ELF-1 (cell line): ENCODE data around the gene TSKU.
"Not testable (repeated sequence)": the region's sequence is repeated elsewhere in the genome, so short reads cannot be mapped to it uniquely, and the experiment has no call there.

Source experiments
- DNase-seq: peaks from one replicate; pipeline ENCODE4 v3.0.0-alpha.2; 2016; ENCODE audit warnings: low read depth, low spot score

The TSKU gene

DNA sequence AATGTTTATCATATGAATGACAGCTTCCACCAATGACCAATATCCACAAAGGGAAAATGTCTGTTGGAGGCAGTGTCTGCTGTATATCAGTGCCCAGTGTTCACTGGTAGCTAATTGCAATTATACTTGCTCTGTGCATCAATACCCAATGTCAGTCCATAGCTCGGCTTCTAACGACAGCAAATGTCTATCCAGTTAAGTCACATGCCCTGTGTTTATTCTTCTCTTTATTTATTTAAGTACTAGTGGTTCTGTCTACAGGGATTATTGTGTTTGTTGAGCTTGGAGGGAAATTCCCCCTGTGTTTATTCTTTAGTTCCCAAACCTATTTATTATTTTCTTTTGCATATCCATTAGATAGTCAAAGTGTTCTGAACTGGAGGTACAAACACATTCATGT is 18.6 kb downstream of the TSKU start:
- DNase-seq: no peak

DNA sequence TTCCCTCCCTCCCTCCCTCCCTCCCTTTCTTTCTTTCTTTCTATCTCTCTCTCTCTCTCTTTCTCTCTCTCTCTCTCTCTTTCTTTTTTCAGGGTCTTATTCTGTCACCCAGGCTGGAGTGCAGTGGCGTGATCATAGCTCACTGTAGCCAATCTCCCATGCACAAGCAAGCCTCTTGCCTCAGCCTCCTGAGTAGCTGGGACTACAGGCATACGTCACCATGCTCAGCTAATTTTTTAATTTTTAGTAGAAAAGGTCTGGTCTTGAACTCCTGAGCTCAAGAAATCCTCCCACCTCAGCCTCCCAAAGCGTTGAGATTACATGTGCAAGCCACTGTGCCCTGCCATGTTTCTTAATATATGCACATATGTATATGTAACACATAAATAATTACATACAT is 19.0 kb downstream of the TSKU start:
- DNase-seq: no peak

DNA sequence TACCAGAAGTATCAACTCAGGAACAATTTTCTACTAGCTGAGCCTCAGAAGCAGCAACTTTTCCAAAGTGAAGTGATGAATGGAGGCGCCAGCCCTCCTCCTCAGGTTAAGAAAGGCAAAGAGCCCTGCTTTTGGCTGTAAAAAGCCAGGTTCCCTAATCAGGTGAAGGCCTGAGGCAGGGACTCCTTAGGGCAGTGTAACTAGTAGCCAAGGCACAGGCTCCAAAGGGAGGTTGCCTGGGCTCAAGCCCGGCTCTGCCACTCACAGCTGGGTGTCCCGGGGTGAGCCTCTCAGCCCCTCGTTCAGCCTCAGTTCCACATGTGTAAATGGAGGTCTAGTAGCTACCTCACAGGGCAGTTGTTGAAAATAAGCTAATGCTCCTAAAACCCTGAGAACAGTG is 19.5 kb downstream of the TSKU start:
- no peak for DNase-seq

DNA sequence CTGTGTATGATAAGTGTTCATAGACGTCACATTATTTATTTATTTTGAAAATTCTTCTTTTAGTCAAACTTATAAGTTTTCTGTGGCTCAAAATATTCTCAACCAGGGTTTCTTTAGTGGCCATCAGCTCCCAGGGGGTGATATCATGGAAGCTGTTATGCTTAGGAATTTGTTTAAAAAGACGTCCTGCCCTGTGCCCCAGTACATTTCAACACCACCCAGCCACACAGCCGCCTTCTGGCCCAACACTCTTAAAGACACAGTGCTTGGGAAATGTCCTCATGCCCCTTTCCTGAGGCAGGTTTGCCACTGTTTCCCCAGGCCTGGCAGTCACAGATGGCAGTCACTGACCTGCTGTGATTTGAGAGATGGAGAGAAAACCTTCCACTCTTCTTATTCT is 19.9 kb downstream of the TSKU start:
- no peak for DNase-seq

DNA sequence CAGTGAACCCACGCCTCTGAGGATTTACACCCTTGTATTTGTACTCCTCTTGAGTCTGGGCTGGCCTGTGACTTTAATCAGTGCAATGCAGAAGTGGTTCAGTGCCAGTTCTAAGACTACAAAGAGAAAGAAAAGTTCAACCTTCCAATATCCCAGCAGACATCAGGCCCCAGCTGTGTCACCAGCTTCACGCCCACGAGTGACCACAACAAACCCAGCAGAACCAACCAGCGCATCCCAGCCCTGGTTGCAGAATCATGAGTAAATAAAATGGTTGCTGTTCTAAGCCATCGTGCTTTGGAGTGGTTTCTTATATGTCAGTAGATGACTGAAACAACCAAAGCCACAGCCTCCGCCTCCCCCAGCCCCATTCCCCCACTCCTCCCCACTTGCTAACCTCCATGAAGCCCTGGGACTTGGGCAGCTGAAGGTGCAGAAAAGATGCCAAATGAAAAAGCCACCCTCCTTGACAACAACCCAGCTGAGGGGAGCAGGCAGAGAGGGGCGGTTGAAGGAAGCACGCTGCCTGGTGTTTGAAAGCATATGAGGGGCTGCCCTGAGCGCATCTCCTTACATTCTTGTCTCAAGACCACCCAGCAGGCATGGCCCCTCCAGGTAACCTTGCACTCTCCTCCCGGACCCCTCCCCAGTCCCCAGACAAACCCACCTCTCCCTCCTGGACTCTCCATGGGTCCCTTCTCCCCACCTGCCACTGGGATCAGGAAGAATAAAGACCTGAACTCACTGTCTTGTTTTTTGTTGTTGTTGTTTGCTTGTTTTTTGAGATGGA is 20.9 kb downstream of the TSKU start:
- no peak for DNase-seq

DNA sequence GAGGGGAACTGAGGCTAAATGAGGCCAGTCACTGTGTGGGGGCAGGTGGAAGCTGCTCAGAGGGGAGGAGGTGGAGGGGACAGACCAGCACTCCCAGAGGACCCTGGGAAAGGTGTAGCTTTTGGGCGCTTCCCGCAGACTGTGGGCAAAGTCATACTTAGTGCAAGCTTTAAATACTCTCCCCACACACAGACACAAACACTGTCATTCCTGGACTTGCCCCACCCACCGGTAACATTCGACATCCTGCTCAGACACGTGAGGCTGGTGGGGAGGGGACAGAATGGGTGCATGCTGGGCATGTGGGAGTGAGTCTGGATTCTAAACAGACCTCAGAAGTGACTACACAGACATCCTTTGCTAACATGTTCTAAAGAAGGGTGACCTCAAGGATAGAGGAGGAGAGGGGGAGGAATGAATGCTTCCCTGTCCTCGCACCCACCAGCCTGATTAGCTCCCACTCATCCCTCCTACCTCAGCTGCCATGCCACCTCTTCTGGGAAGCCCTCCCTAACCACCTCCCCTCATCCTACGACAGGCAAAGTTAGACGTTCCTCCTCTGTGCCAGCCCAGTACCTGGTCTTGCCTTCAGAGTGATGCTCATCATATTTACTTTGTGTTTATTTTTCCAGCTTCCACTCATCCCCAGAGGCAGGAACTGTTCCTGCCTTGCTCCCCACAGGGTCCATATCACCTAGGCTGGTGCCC is 22.2 kb downstream of the TSKU start:
- no peak for DNase-seq

DNA sequence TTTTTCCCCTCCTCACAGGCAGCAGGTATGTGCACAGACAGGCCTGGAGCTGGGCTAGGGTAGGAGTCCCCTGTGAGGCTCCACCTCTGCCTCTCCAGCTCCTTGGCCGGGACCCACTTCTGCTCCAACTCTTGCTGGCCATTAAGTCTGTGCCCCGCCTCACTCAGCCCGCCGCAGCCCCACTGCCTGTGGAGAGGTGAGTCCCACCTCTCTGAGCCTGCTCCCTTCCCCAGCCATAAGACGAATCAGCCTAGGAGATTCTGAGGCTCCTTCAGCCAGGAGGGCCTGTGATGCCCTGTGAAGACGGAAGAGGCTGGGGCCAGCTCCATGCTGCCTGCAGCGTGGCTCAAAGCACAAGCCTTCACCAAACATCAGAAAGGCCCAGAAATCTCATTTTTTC is 23.0 kb downstream of the TSKU start:
- no peak for DNase-seq

DNA sequence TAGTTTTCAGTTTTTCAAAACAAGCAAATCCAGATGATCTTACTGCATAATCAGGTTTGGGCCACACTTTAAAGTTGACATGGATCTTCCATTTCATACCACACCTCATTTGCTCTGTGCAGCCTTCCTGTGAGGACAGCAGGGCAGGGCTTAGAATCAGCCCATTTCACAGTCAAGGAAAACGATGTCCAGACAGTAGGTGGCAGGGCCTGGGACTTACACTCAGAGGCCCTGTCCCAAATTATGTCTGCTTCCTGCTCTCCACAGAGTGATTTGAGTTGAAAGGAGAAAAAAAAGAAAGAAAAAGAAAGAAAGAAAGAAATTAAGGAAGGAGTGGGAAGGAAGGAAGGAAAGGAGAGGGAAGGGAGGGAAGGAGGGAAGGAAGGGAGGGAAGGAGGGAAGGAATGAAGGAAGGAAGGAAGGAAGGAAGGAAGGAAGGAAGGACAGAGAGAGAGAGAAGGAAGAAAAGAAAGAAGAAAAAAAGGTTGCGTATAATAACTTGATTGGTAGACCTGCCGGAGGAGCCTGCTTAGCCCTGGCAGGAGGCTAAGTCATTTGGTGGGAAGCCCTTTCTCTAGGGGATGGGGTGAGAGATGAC is 23.6 kb downstream of the TSKU start:
- no peak for DNase-seq

DNA sequence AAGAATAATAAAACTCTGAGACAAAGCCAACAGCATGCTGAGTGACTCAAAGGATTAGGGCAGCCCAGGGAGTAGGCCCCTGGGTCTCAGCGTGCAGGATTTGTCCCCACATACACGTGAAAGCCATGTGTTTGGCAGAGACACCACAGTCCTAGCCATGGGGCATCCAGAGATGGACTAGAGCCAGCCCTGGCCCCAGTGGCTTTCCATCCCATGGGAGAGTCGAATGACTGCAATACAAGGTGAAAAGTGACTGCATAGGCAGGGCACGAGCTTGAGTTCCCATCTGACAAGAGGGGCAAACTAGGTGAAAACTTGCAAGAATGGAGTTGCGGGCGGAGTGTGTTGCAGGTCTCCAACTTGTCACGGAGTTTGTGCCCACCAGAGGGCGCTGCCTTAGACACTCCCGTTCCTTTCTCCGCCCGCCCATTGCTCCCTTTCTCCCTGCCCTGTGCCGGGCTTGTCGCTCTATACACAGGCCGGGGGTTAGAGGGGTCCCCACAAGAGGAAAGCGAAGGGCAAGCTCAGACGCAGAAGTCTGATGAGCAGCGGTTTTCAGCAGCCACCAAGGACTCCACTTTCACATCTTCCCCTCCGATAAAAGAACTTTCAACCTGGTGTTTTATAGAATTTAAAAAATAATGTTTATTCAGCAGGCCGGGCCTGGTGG is 24.2 kb downstream of the TSKU start:
- DNase-seq: peak; percentile 92

DNA sequence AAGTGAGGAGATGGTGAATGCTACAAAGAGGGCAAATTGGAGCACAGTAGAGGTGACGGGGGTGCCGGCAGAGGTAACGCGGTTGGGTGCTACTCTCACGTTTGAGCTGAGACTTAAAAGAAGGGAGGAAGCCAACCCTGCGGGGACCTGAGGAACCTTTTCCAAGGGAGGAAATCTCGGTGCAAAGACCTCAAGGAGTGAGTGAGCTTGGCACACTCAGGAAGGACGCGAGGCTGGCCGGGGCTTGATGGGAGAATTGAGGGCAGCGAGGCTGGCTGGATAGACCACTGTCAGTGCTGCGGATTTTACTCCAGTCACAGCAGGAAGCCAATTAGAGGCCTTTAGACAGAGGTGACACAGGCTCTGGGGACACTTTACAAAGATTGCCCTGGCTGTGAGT is 25.0 kb downstream of the TSKU start:
- DNase-seq: no peak

DNA sequence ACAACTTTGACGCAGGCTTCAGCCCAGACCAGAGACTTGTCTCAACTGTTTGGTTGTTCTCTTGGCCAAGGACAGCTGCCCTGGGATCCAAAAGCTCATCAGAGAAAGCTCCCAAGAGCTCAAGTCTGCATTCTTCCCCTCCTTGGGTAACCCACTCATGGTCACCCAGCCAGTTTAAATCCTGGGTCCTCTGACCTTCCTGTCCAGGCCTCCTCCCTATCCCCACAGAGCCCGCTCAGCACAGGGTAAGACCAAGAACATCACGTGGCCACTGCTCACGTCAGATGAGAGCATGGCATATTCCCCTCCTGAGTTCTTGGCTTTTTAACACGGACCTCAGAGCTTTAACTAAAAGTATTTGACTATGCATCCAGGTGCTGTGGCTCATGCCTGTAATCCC is 25.8 kb downstream of the TSKU start:
- no peak for DNase-seq

DNA sequence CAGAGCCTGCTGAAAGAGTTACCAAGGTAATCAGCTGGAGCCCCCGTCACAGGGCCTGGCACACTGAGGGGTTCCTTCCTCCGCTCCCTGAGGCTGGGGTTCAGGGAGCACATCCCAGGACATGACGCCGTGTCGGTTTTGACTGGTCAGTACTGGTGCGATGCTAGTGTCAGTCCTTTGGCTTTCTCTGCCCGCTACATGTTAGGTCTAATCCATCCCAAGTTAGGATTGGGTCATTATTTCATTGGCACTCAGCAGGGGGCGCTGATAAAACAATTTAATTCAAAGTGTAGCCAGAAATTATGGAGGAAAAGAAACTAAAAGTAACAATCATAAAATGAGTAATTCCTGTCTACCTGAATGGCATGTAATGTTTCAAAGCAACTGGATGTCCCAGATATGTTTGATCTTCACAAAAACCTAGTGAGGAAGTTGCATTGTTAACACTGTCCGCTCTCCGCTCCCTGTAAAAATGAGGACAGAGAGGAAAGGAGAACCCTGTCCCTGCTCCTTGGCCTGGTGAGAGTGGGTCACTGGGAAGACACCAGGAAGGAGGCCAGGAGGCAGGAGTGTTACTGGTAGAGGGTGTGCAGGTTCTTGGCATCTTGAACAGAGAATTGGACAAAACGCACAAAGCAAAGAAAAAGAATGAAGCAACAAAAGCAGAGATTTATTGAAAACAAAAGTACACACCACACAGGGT is 27.1 kb downstream of the TSKU start:
- no peak for DNase-seq

DNA sequence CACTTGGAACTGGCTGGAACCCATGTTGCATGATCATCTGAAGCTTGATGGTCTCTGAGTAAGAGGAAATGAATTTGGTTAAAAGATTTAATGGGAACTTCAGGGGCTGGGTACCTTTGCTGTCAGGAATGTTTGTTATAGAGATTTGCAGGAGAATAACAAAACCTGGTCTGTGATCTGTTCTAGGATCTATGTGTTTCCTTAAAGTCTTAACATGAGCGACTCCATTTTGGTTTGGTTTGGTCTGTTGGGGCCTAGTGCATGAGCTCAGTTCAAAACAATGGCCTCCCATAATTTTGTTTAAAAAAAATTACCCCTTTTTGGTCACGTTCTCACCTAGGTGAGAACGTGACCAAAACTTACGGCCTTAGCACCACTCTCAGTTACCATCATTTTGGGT is 28.1 kb downstream of the TSKU start:
- DNase-seq: no peak

DNA sequence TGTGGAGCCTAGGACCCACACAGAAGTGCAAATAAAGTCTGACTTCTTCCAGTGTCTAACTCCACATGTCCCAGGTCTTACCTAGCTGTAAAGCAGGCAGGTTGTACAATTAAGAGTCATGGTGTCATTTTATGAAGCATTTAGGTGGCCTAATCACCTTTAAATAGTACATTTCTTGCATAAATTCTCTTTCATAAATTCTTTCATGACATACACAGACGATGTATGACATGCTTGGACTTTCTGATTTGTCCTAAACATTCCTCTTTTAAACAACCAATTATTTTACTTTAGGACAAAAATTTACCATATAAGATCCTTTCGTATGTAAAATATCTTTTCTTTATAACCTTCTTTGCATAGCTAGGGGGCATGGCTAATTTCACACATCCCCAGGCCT is 31.3 kb downstream of the TSKU start:
- no peak for DNase-seq

DNA sequence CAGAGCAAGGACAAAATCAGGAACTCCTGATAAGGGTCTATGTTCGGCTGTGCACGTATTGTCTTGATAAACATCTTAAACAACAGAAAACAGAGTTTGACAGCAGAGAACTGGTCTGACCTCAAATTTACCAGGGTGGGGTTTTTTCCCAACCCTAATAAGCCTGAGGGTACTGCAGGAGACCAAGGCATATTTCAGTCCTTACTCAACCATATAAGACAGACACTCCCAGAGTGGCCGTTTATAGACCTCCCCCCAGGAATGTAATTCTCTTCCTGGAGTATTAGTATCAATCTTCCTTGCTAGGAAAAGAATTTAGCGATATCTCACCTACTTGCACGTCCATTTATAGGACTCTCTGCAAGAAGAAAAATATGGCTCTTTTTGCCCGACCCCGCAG is 32.5 kb downstream of the TSKU start:
- DNase-seq: not testable (repeated sequence)

DNA sequence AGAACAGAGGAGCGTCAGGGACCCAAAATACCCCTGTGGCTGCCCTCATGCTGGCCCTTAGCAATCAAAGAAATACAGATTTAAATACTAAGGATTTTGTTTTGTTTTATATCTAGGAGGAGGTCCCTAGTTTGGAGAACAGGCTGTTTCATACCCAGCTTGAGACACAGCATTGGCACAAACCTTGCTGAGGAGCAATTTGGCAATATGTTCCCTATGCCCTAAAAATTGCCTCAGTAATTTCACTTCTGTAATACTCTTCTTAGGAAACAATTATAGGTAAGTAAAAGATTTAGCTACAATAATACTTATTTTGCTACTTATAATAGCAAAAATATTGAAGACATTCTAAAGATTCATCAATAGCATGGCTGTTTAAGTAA is 37.0 kb downstream of the TSKU start:
- DNase-seq: no peak

DNA sequence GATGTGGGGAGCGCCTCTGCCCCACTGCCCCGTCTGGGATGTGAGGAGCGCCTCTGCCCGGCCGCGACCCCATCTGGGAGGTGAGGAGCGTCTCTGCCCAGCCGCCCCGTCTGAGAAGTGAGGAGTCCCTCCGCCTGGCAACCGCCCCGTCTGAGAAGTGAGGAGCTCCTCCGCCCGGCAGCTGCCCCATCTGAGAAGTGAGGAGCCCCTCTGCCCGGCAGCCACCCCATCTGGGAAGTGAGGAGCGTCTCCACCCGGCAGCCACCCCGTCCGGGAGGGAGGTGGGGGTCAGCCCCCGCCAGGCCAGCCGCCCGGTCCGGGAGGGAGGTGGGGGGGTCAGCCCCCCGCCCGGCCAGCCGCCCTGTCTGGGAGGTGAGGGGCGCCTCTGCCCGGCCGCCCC is 38.2 kb downstream of the TSKU start:
- not testable (repeated sequence) for DNase-seq

DNA sequence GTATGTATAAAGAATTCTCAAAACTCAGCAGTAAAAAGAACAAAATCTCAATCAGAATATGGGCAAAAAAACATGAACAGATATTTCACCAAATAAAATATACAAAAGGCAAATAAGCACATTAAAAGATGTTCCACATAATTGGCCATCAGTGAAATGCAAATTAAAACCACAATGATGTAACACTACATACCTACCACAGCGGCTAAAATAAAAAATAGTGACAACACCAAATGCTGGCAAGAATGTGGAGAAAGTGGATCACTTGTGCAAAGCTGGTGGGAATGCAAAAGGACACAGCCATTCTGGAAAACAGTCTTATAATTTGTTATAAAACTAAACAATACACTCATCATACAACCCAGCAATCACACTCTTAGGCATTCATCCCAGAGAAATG is 39.2 kb downstream of the TSKU start:
- no peak for DNase-seq

DNA sequence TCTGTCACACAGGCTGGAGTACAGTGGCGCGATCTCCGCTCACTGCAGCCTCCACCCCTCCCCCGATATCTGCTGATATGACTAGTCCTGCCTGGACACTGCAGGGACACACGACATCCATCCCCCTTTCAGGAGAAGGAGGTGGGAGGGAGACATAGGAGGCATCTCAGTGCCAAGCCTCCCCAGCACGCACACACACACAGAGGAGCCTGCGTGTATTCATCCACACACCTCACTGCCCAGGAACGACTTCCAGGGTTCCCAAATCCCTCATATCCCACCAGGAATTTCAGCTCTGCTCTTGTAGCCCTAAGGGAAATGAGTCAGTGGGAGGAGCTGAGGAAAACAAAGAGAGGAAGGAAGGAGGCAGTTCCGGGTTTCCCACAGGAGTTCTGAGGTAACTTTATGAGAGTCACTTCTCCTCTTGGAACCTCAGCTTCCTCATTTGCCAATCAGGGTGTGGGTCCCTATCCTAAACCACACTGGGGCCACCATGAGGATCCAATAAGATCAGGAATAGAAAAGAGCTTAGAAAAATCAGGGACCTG is 40.4 kb downstream of the TSKU start:
- peak; percentile 90 for DNase-seq

DNA sequence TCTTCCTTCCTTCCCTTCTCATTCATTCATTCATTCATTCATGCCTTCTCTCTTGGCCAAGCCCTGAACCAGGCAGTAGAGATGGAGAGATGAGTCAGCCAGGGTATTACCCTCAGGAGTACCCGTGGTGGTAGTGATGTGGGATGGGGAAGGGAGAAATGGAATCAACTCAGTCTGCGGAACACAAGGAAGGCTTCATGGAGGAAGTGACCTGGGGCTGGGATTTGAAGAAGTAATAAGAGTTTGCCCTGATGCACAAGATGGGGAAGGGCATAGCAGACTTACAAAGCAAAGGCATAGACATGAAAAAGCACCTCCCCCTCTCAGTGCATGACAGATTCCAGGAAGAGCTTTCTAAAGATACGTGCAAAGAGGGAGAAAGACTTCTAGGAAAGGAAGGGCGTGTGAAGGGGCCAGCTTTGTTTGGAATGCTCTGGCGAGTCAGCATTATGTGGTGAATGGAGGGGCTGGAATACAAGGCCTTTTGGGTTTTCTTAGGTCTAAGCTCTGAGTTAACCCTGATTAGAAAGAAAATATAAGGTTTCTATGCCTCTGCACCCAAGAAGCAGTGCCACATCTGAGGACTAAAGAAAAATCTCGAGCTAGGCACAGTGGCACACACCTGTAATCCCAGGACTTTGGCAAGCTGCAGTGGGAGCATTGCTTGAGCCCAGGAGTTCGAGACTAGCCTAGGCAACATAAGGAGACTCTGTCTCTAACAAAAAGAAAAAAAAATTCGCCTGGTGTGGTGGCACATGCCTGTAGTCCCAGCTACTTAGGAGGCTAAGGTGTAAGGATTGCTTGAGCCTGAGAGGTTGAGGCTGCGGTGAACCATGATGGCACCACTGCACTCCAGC is 41.2 kb downstream of the TSKU start:
- DNase-seq: peak; percentile 39
